Endodermal cell (in vitro differentiated cells): ENCODE results near the gene QRSL1. TPM values are rescaled to one million over a fixed set of nuclear protein-coding genes. Genes with fewer than 3 reads are reported as not detected.

Experiments
- DNase-seq: peaks from one replicate; pipeline ENCODE4 v3.0.0-alpha.2; 2017
- H3K27ac ChIP-seq: 2 replicates; pipeline ENCODE4 v1.5.1; 2013; ENCODE audit warnings: mild to moderate bottlenecking, low read depth, low read length, moderate library complexity
- H3K27me3 ChIP-seq: 2 replicates; pipeline ENCODE4 v1.6.1; 2013; ENCODE audit warnings: mild to moderate bottlenecking, low read length, moderate library complexity; ENCODE audit not compliant: insufficient read depth, control insufficient read depth, poor library complexity, severe bottlenecking
- H3K36me3 ChIP-seq: 2 replicates; pipeline ENCODE4 v1.7.0; 2013; ENCODE audit warnings: mild to moderate bottlenecking, low read length, moderate library complexity; ENCODE audit not compliant: control insufficient read depth, insufficient read depth
- H3K4me1 ChIP-seq: one replicate; pipeline ENCODE4 v1.7.0; 2013; ENCODE audit warnings: low read length; ENCODE audit not compliant: control insufficient read depth, insufficient read depth
- H3K4me3 ChIP-seq: 2 replicates; pipeline ENCODE4 v1.5.1; 2013; ENCODE audit warnings: mild to moderate bottlenecking, low read length, moderate library complexity
- H3K9ac ChIP-seq: 2 replicates; pipeline ENCODE4 v1.6.1; 2013; ENCODE audit warnings: mild to moderate bottlenecking, low read length, moderate library complexity; ENCODE audit not compliant: poor library complexity, severe bottlenecking; ENCODE audit errors: extremely low read depth
- H3K9me3 ChIP-seq: 2 replicates; pipeline ENCODE4 v1.6.1; 2013; ENCODE audit warnings: mild to moderate bottlenecking, low read length, moderate library complexity; ENCODE audit not compliant: control insufficient read depth
- H3K27ac Mint-ChIP-seq: 2 replicates; pipeline ENCODE4 v1.8.0; 2020; ENCODE audit warnings: mixed read lengths
- H3K27me3 Mint-ChIP-seq: 2 replicates; pipeline ENCODE4 v1.8.0; 2021; ENCODE audit warnings: mild to moderate bottlenecking, mixed read lengths; ENCODE audit not compliant: insufficient read depth
- H3K36me3 Mint-ChIP-seq: 2 replicates; pipeline ENCODE4 v1.8.0; 2020; ENCODE audit warnings: low read depth, mixed read lengths
- H3K4me1 Mint-ChIP-seq: 2 replicates; pipeline ENCODE4 v1.8.0; 2020; ENCODE audit warnings: mixed read lengths
- H3K4me3 Mint-ChIP-seq: 2 replicates; pipeline ENCODE4 v1.8.0; 2020; ENCODE audit warnings: mild to moderate bottlenecking, moderate library complexity, mixed read lengths
- H3K9me3 Mint-ChIP-seq: 2 replicates; pipeline ENCODE4 v1.8.0; 2020; ENCODE audit warnings: mild to moderate bottlenecking, mixed read lengths
- WGBS, 2 experiments: methylation state at CpG; one replicate each; pipeline versions ENCODE4 v1.1.5 to v1.1.7; 2013; ENCODE audit warnings: missing lambda C conversion rate in 2 of 2, mixed read lengths in 1 of 2; ENCODE audit not compliant: insufficient coverage in 1 of 2, insufficient read length in 1 of 2; 5-methylcytosine and 5-hydroxymethylcytosine counted together
- total RNA-seq, 2 donors: library from RNA; stranded (reverse); fragmentation: NEBNext Ultra II Directional in 1 of 2; extraction: Animal tissue kit (Norgen Biotek cat#: 25700) in 1 of 2; gene quantifications; 2 replicates in 1 of 2; 3 replicates in 1 of 2; pipeline ENCODE4 v1.2.1, GENCODE V29; 2021
- TF ChIP-seq, protein P1 (sequence below): fragments of 200-600 bp; sonication (generic); conservative IDR thresholded peaks from 2 replicates; pipeline ENCODE4 v1.5.0; 2021; ENCODE audit warnings: antibody characterized with exemption, mild to moderate bottlenecking

QRSL1 gene
- total RNA-seq, 2 donors from 2014 or later, result 10.8 to 12.7 TPM

DNA sequence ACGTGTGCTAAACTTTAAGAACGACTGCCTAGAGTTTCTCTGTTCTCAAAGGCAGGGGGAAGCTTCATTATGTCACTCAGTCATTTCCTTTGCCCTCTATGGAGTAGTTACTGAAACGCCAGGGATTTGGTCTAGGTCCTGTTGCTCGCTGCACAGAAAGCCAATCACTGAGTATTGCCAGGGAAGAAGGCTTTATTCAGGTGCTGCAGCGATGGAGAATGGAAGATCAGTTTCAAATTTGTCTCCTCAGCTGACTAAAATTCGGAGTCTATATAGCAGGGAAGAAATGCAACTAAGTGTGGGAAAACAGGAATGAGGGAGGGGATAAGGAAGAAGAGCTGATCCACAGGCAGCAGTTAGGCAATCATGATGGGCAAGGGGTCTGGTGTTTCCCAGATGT, 75.8 kb downstream of the QRSL1 start:
- H3K4me1 ChIP-seq, result no peaks in the 10 kb centered on the region
- no peaks in the 10 kb centered on the region for H3K36me3 ChIP-seq
- H3K27me3 ChIP-seq, result no peaks in the 10 kb centered on the region
- H3K27ac Mint-ChIP-seq, result no peak overlapping the region
- no peak overlapping the region for H3K4me3 Mint-ChIP-seq
- peaks cover 18% of the 10 kb centered on the region for H3K9me3 ChIP-seq
- 87 to 97% methylated on average over 6 of the region's 6 CpGs for WGBS, 2 experiments
- no peak for DNase-seq
- H3K27ac ChIP-seq, result no peak overlapping the region
- TF ChIP-seq, protein P1, sequence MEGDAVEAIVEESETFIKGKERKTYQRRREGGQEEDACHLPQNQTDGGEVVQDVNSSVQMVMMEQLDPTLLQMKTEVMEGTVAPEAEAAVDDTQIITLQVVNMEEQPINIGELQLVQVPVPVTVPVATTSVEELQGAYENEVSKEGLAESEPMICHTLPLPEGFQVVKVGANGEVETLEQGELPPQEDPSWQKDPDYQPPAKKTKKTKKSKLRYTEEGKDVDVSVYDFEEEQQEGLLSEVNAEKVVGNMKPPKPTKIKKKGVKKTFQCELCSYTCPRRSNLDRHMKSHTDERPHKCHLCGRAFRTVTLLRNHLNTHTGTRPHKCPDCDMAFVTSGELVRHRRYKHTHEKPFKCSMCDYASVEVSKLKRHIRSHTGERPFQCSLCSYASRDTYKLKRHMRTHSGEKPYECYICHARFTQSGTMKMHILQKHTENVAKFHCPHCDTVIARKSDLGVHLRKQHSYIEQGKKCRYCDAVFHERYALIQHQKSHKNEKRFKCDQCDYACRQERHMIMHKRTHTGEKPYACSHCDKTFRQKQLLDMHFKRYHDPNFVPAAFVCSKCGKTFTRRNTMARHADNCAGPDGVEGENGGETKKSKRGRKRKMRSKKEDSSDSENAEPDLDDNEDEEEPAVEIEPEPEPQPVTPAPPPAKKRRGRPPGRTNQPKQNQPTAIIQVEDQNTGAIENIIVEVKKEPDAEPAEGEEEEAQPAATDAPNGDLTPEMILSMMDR, result no peak
- H3K9me3 Mint-ChIP-seq, result peaks cover 32% of the 10 kb centered on the region
- no peak overlapping the region for H3K4me3 ChIP-seq
- no peaks in the 10 kb centered on the region for H3K27me3 Mint-ChIP-seq
- H3K4me1 Mint-ChIP-seq, result no peaks in the 10 kb centered on the region
- H3K9ac ChIP-seq, result no peak overlapping the region
- H3K36me3 Mint-ChIP-seq, result peaks cover 2% of the 10 kb centered on the region

DNA sequence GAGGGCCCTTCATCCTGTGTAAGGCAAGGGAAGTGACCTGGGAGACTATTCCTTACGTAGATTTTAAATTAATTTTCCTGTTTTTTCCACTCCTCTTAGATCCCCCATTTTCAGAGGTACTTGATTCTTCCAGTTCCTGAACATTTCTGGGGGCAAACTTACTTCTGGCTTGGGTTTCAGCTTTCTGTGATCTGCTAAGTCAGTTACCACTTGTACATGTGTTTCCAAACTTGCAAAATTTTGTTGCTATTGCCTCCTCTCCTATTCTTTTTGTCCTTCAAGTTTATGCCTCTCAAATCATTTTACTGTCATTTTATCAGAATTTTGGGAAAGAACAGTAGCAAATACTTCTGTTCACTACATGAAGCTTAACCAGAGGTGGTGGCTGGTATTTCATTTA, 81.2 kb downstream of the QRSL1 start:
- peaks cover 18% of the 10 kb centered on the region for H3K9me3 Mint-ChIP-seq
- H3K27ac ChIP-seq, result no peak overlapping the region
- TF ChIP-seq, protein P1, result no peak
- no peaks in the 10 kb centered on the region for H3K27me3 Mint-ChIP-seq
- H3K4me3 ChIP-seq, result no peak overlapping the region
- no peaks in the 10 kb centered on the region for H3K36me3 Mint-ChIP-seq
- no peak for DNase-seq
- no peaks in the 10 kb centered on the region for H3K4me1 ChIP-seq
- no peaks in the 10 kb centered on the region for H3K4me1 Mint-ChIP-seq
- no peaks in the 10 kb centered on the region for H3K36me3 ChIP-seq
- no peak overlapping the region for H3K4me3 Mint-ChIP-seq
- no peaks in the 10 kb centered on the region for H3K27me3 ChIP-seq
- peaks cover 7% of the 10 kb centered on the region for H3K9me3 ChIP-seq
- no peak overlapping the region for H3K9ac ChIP-seq
- WGBS, 2 experiments, result 100% methylated on average over 1 of the region's 1 CpG
- no peak overlapping the region for H3K27ac Mint-ChIP-seq

DNA sequence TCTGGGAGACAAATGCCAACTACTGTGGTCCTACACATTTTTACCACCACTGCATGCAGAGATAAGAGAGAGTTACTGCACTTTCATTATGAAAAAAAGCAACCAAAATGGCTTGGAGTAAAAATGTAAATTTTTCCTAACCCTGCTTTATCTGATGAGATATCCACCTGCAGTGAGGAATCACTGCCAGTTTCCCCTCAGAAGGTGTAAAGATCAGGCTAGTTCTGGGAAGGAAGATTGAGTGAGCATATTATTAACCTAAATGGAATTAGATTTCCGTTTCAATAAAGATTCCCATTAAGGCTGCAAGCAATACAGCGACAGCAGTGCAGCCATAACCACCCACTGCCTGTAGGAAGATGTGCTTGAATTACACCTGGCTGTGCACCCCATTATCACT, 84.9 kb downstream of the QRSL1 start:
- 88% methylated on average over 2 of the region's 2 CpGs; no CpG with 5 or more reads in 1 of the 2 experiments for WGBS, 2 experiments
- Histone ChIP-seq H3K27ac (no peak overlapping the region), H3K36me3 (no peaks in the 10 kb centered on the region), H3K9me3 (no peaks in the 10 kb centered on the region), H3K27me3 (no peaks in the 10 kb centered on the region), H3K9ac (no peak overlapping the region), H3K4me1 (no peaks in the 10 kb centered on the region), H3K4me3 (no peak overlapping the region)
- TF ChIP-seq, protein P1, result no peak
- Mint-ChIP-seq H3K9me3 (no peaks in the 10 kb centered on the region), H3K4me3 (no peak overlapping the region), H3K4me1 (peaks cover 1% of the 10 kb centered on the region), H3K27ac (no peak overlapping the region), H3K27me3 (no peaks in the 10 kb centered on the region), H3K36me3 (no peaks in the 10 kb centered on the region)
- no peak for DNase-seq
